SK-N-SH treated with all-trans-retinoic acid at 6 μM for 48 hours (cell line): Measurements from ENCODE around the gene FER.

Experiments
- CSDC2 ChIP-seq: fragments of 250-450 bp; sonication (Bioruptor Pico); IDR thresholded peaks from 2 replicates; pipeline ENCODE4 v1.5.0; 2020; ENCODE audit warnings: mild to moderate bottlenecking, moderate library complexity
- ISL1 ChIP-seq: fragments of 250-450 bp; sonication (Bioruptor Pico); IDR thresholded peaks from 2 replicates; pipeline ENCODE4 v2.1.2; 2022; ENCODE audit warnings: mild to moderate bottlenecking, moderate library complexity
- OSR1 ChIP-seq: fragments of 250-450 bp; sonication (Bioruptor Pico); IDR thresholded peaks from 2 replicates; pipeline ENCODE4 v1.8.0; 2022; ENCODE audit warnings: moderate library complexity, mild to moderate bottlenecking, inconsistent platforms
- PPARA ChIP-seq: fragments of 250-450 bp; sonication (Bioruptor Pico); IDR thresholded peaks from 2 replicates; pipeline ENCODE4 v1.5.0; 2020; ENCODE audit warnings: mild to moderate bottlenecking, borderline replicate concordance
- TF ChIP-seq, protein P1 (sequence below): fragments of 250-450 bp; sonication (Bioruptor Pico); IDR thresholded peaks from 2 replicates; pipeline ENCODE4 v1.5.0; 2020; ENCODE audit warnings: mild to moderate bottlenecking, moderate library complexity
- TF ChIP-seq, protein P2 (sequence below): fragments of 250-450 bp; sonication (Bioruptor Pico); IDR thresholded peaks from 2 replicates; pipeline ENCODE4 v1.5.1; 2021; ENCODE audit warnings: mild to moderate bottlenecking, moderate library complexity
- TF ChIP-seq, protein P3 (sequence below): fragments of 250-450 bp; sonication (Bioruptor Pico); IDR thresholded peaks from 2 replicates; pipeline ENCODE4 v1.8.0; 2020; ENCODE audit warnings: mild to moderate bottlenecking, moderate library complexity, borderline replicate concordance

DNA sequence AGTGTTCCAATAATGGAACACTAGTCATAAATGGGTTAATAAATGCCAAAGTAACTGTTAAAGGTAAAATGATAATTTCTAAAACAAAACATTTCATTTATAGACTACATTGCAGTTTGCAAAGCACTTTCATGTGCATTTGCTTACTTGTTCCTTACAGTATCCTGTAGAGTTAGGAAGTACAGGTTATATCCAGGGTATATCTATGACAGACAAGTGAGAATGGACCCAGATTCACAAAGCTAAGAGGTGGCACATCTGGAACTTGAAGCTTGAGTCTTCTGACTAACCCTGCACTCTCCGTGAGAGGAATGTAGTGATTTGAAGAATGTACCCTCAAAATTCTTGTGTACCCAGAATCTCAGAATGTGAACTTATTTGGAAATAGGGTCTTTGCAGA is 121.4 kb downstream of the FER start:
- TF ChIP-seq, protein P1, sequence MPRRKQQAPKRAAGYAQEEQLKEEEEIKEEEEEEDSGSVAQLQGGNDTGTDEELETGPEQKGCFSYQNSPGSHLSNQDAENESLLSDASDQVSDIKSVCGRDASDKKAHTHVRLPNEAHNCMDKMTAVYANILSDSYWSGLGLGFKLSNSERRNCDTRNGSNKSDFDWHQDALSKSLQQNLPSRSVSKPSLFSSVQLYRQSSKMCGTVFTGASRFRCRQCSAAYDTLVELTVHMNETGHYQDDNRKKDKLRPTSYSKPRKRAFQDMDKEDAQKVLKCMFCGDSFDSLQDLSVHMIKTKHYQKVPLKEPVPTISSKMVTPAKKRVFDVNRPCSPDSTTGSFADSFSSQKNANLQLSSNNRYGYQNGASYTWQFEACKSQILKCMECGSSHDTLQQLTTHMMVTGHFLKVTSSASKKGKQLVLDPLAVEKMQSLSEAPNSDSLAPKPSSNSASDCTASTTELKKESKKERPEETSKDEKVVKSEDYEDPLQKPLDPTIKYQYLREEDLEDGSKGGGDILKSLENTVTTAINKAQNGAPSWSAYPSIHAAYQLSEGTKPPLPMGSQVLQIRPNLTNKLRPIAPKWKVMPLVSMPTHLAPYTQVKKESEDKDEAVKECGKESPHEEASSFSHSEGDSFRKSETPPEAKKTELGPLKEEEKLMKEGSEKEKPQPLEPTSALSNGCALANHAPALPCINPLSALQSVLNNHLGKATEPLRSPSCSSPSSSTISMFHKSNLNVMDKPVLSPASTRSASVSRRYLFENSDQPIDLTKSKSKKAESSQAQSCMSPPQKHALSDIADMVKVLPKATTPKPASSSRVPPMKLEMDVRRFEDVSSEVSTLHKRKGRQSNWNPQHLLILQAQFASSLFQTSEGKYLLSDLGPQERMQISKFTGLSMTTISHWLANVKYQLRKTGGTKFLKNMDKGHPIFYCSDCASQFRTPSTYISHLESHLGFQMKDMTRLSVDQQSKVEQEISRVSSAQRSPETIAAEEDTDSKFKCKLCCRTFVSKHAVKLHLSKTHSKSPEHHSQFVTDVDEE (CRISPR knock-in tag), result no peak
- TF ChIP-seq ISL1 (no peak), PPARA (CRISPR knock-in tag) (no peak), CSDC2 (no peak), OSR1 (no peak)
- TF ChIP-seq, protein P2, sequence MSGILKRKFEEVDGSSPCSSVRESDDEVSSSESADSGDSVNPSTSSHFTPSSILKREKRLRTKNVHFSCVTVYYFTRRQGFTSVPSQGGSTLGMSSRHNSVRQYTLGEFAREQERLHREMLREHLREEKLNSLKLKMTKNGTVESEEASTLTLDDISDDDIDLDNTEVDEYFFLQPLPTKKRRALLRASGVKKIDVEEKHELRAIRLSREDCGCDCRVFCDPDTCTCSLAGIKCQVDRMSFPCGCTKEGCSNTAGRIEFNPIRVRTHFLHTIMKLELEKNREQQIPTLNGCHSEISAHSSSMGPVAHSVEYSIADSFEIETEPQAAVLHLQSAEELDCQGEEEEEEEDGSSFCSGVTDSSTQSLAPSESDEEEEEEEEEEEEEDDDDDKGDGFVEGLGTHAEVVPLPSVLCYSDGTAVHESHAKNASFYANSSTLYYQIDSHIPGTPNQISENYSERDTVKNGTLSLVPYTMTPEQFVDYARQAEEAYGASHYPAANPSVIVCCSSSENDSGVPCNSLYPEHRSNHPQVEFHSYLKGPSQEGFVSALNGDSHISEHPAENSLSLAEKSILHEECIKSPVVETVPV, result no peak
- TF ChIP-seq, protein P3, sequence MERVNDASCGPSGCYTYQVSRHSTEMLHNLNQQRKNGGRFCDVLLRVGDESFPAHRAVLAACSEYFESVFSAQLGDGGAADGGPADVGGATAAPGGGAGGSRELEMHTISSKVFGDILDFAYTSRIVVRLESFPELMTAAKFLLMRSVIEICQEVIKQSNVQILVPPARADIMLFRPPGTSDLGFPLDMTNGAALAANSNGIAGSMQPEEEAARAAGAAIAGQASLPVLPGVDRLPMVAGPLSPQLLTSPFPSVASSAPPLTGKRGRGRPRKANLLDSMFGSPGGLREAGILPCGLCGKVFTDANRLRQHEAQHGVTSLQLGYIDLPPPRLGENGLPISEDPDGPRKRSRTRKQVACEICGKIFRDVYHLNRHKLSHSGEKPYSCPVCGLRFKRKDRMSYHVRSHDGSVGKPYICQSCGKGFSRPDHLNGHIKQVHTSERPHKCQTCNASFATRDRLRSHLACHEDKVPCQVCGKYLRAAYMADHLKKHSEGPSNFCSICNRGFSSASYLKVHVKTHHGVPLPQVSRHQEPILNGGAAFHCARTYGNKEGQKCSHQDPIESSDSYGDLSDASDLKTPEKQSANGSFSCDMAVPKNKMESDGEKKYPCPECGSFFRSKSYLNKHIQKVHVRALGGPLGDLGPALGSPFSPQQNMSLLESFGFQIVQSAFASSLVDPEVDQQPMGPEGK (CRISPR knock-in tag), result no peak
